NCI-H2171 (cell line): ENCODE results near the gene TPD52L1.
A peak's percentile ranks its signal among the peaks of the same experiment; 100 is the strongest.

Experiments used
- DNase-seq: peaks from one replicate; lab custom pipeline; 2025; lab: John Stamatoyannopoulos, UW

TPD52L1 gene

DNA sequence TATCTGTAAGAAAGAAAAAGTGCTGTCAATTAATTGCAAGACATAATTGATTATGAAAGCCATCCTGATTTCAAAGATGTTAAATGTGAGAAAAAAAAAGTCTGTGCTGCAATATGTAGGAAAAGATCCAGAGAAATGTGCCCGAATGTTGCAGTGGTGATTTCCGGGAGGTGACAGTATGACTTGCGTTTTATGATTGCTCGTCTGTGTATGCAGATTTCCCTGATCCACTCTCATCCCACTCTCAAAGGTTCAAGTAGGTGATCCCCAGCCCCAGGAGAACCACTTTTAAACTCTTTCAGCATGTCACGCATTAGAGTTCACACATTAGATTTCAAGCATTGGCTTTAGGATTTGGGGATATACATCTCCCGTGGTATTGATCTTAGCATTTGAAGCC is 57.8 kb downstream of the TPD52L1 start:
- DNase-seq: no peak

DNA sequence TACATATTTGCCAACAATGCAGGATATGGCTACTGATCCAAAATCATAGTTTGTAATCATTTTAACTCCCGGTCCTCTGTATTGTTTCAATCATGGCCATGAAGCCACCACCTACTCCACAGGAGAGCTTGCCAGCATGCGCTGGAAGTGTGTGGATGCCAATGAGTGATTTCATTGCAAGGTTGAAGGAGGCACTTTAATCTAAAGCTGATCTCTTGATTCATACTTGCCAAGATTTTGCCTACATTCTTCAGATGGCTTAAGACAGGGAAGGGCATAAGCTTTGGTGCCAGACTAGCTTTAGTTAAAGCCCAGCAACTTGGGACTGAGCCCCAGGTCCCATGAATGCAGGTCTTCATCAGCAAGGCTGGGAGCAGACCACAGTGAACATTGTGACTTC is 58.8 kb downstream of the TPD52L1 start:
- no peak for DNase-seq

DNA sequence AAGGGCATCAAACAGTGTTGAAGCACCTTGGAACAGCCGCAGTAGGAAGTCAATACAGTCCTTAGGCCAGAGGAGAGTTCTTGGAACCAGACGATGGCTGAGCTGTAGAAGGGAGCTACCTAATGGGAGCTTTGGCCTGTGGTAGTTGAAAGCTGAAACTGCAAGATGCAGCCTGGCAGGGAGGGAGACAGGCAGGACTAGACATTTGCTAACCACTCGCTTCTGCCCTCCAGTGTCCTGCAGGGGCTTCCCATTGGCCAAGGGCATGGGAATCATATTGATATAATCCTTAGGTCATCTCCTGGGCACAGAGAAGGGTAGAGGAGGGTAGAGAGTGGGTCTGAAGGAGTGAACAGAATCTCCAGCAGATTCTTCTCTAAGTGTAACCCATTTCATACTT is 60.4 kb downstream of the TPD52L1 start:
- no peak for DNase-seq

DNA sequence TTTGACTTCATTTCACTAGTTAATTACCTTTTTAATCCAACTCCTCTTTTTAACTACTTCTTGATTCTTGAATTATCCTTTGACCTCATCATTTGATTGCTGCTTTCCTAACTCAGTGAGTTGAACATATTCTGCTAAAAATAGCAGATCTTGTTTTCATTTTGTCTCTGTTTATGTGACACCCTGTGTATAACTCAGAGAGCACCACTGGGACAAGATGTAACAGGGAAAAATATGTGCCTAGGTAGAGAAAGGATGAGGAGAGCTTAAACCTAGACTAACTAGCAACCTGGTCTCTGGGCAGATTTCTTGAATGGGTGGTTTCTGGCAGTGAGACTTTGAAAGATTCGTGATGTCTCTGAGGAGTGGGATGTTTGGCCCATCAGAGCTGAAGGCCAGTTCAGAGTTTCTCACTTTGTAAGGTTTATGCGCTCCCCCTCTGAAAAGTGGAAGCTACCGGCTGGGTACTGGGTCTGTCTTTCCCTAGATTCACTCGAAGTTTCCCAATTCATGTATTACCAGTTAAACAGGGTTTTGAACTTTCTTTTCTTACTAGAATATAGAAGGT is 61.8 kb downstream of the TPD52L1 start:
- DNase-seq: no peak

GRCh38 chr6:125216015-125216414 is 62.4 kb downstream of the TPD52L1 start:
- no peak for DNase-seq

- no peak for DNase-seq
Observed at GRCh38 chr6:125217369-125217768, 63.8 kb downstream of the TPD52L1 start.

- peak; percentile 10 for DNase-seq
Observed at GRCh38 chr6:125217992-125218391, 64.4 kb downstream of the TPD52L1 start.

DNA sequence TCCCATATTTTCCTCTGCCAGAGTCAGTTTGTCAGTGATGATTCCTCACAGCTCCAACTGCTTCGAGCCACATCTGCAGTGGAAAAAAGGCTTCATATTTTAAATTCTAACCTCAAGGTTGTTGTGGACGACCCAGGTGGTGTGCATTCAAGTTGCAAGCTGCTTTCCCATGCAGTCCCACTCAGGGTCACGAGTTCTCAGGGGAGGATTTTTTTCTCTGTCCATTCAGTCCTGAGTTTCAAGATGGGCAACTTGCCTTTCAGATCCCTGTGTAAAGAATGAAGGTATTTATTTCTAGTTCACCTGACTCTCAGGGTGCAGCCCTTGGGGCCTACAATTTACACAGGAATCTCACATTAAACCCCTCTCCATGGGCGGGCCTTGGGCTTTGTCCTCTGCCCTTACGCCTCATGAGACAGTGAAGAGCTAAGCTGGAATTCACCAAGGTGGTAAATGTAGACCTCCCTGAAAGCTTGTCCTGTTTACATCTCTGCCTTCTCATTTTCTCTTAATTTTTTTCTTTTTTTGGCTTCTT is 65.9 kb downstream of the TPD52L1 start:
- DNase-seq: no peak

GRCh38 chr6:125220712-125221111 is 67.1 kb downstream of the TPD52L1 start:
- no peak for DNase-seq

DNA sequence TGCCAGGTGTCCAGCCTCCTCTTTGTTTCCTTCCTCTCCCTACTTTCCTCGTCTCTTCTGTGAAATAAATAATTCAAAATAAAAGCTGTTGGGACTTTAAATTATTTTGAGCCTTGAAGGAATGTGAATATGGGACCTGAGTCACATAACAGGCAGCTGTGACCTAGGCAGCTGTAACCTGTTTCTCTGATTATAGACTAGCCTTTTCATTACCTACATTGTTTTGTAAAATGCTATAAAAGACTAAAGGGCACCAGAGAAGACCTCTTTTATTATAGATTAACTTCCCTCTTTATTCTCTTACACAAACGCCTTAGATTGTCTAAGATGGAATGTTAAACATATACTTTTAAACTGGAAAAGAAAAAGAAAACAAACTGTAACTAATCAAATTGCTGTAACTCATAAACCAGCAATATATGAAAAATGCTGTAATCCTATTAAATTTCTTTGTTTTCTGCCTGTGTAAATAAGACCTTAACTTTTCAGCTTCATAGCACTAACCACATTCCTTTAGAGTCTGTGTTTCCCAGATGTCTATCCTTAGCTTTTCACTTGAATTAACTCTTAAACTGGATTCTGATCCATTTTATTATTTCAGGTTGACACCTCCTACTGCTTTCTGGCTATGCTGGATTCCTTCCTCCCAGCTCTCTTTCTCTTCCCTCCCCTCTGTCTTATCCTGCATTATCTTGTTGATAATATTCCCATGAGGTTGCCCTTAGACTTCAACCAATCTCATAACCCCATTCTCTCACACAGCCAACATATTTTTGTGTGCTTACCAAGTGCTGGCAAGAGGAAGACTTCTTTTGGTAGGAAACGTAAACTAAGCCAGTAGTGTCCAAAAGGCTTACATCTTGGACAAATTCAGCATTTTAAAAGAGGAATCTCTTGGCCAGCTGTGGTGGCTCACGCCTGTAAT is 69.2 kb downstream of the TPD52L1 start:
- no peak for DNase-seq

DNA sequence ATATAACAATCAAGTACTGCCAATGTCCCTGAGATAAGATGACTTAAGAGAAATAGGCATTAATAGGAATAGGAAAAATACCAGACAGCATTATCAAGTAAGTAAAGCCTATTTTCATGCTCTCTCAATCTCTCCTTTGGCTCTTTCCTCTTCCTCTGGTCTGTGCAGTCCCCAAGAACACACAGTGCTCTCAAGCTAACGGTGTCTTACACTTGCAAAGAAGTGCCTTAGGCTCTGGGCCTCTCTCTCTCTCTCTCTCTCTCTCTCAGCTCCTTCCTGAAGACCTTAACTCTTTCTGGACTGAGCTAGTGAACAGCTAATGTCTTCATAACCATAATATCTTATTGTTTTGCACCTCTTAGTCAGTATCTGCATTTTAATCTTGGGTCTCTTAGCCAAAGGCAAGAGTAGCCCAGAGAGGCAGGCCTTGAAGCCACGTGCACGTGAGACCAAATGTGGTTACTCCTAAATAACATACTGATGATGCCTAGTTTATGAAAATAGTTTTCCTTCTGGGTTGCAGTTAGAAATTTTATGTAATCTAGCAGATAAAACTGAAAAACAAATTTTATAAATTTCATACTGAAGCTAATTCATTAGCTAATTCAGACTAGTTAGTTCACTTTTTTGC is 70.8 kb downstream of the TPD52L1 start:
- no peak for DNase-seq

DNA sequence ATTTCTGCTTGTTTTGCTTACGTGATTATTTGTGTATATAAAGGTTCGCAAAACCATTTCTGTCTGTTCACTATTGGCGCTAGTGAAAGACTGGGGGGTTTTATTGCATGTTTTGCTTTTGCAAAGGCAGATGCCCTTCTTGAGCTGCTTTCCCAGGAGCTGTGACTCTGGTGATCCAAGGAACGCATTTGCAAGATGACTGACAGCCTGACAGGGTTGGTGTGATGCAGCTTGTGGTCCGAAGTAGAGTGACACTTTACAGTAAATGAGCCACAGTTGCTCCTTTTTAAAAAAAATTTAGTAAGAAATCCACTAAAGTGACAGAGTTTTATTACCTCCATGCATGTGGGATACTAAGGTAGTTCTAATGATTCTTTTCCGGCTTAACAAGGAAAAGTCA is 73.7 kb downstream of the TPD52L1 start:
- DNase-seq: no peak

GRCh38 chr6:125228981-125229479 is 75.5 kb downstream of the TPD52L1 start:
- DNase-seq: no peak

DNA sequence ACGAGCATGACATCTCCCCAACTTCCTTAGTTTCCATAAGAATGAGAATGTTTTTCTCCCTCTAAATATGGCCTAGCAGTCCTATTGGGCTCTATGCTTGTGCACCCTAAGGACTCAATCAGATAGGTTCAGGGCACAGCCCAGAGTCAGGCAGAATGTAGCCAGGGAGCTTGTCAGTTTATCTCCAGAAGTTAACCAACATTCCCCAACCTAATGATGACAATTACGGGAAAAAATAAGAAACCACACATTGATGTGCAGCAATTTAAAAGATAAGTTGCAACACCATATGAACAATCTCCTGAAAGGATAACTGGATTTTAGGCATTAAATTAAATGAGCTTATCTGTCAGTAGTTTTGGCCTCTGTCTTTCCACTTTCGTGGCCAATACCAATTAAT is 77.1 kb downstream of the TPD52L1 start:
- DNase-seq: no peak

DNA sequence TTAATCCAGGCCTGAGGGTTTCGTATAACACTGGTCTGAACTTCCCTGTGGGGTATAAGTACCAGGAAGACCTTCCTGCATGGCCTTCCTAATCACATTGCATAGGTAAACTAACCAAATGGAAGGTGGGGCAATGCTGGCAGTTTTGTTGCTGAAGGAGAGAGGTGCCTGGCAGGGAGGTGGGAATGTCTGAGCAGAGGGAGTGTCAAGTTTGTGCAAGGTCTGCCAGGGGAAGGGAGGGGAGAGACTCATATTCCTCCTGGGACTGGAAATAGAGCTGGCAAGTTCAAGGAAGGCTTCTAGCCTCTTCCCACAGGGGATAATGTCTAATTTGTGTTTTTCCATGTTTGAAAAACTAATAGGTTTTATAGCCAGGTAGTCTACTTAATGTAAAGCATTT is 77.6 kb downstream of the TPD52L1 start:
- DNase-seq: no peak

DNA sequence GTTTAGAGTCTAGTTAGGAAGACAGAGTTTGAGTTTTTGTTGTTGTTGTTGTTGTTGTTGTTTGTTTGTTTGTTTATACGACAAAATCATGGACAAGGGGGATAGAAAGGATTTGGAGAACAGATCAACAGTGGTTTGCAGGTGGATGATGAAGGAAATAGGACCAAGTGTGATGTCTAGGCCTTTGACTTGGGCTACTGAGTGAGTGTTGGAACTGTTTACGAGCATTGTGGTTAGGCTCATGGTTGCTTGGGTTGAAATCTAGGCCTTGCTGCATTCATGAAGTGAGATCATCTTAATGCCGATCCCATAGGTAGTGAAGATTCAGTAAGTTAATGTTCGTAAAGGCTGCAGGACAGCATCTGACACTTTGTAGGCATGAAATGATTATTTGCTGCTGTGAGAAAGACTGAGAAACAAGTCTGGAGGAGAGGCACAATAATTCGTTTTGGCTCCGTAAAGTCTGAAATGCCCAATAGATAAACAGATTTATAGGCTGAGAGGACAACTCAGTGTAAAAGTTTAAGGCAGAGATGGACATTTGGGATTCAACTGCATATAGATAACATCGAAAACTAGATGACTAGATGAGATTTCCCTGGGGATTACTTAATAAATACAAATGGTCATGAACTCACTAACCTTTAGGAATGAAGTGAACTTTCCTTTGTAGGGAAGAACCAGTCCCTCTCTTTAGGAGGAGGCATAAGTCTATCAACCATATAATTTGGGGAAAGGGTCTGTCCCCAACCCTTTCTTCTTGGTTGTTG is 78.2 kb downstream of the TPD52L1 start:
- DNase-seq: no peak

DNA sequence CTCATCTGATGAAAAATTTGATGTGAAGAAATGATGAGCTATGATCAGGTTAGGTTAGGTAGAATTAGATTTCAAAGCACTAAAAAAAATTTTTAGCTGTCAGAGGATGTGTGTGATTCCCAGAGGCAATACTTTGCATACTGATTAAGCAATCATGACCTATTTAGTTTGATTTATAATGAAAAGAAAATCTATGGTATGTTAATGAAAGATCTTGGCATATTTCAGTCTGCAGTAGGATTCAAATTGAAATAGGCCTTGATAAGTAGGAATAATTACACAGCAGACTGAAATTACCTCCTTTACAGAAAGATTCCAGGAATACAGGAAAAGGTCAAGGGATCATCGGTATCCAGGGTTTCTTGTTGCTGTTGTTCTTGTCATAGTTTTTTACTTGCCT is 78.9 kb downstream of the TPD52L1 start:
- no peak for DNase-seq

DNA sequence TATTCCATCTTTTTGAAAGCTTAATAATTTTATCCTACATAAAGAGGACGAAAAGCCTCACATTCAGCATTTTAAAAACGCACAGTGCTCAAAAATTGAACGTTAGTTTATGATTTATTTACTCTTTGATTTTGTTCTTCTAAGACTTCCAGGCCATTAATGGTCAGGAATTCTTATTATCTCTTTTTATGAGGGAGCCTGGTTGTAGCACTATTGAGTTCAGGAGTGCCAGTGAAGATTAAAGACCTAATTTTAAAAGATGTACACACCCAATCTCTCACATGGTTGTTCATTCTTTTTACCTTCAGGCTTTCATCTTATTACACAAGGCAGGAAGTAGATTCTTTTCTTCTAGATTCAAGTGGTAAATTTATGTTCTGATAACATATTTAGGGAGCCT is 79.6 kb downstream of the TPD52L1 start:
- DNase-seq: no peak

GRCh38 chr6:125236536-125237327 is 83.2 kb downstream of the TPD52L1 start:
- no peak for DNase-seq

GRCh38 chr6:125237764-125238163 is 84.2 kb downstream of the TPD52L1 start:
- DNase-seq: no peak

DNA sequence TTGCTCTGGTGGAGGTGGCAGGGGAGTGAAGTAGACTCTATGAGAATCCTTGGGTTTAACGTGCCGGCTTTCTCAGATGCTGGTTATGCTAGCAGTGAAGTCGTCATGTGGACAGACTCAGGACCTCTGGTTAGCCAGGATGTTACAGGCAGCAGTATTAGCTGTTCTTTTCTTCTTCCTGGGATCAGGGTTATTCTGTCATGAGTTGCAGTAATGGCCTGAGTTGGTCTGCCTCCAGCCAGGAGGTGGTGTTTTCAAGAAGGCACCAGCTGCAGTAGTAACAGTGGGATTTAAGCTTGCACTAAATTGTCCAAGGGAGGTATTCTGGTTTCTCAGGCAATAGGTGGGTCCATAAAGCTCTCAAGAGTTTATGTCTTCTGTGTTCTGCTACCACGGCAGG is 91.5 kb downstream of the TPD52L1 start:
- DNase-seq: no peak
